ENCODE measurements around the gene ADAM8. TPM values are rescaled to one million over a fixed set of nuclear protein-coding genes. Genes with fewer than 3 reads are reported as not detected.

ADAM8 gene
- total RNA-seq, 1 donor from 2014 or later = 1.6 TPM

DNA sequence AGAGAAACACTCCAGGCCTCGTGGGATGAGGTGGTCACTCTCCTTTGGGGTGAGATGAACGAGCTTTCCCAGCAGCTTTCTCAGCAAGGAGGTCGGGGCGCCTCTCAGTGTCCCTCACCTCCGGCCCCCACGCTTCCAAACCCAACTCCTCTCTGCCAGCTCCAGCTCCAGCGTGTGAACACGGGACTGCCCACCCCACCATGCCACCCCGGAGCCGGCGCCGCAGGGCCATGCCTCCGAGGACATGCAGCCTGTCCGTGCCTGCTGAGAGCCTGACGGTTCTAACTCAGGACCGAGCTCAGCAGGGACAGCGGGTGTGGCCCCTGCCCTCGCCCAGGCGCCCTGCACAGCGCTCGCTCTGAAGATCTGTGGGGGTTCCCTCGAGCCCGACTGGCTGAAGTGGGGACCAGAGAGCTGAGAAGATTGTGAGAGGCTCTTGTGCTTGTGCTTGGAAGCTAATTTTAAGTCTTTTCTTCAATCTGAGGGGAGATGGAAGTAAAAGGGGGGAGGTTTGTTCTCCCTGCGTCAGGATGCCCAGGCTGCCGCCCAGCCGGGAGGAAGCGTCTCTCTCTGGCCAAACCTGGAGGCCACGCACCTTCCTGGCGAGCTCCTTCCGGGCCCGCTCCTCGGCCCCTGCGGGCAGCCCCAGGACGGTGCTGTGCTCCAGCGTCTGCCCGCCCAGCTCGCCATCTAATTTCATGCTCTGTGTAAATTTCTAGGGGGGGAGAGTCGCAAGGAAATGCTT, 5.1 kb upstream of the ADAM8 start:
- no peak for DNase-seq (ENCODE audit: low read depth)

GRCh38 chr10:133281084-133281483, 4.4 kb upstream of the ADAM8 start:
- no peak for DNase-seq (ENCODE audit: low read depth)

DNA sequence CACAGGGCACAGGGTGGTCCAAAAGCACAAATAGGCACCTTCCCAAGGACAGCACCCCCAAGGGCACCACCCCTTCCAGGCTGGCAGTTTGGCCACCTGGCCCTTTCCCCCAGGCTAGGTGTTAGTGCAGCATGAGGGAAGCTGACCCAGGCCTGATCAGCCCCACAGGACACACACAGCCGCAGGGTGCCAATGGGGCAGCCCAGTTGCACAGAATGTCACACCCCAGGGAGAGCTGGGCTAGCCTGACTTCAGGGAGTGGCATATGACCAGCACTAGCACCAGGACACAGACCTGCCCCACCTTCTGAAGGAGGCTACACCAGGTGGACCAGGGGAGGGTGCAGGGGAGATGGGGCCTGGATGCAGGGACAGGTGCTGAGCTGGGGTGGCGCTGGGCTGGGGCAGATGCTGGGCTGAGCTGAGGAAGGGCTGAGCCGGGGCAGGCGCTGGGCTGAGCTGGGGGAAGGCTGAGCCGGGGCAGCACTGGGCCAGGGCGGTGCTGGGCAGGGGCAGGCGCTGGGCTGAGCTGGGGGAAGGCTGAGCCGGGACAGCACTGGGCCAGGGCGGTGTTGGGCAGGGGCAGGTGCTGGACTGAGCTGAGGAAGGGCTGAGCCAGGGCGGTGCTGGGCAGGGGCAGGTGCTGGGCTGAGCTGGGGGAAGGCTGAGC, 3.9 kb upstream of the ADAM8 start:
- no peak for DNase-seq (ENCODE audit: low read depth)

DNA sequence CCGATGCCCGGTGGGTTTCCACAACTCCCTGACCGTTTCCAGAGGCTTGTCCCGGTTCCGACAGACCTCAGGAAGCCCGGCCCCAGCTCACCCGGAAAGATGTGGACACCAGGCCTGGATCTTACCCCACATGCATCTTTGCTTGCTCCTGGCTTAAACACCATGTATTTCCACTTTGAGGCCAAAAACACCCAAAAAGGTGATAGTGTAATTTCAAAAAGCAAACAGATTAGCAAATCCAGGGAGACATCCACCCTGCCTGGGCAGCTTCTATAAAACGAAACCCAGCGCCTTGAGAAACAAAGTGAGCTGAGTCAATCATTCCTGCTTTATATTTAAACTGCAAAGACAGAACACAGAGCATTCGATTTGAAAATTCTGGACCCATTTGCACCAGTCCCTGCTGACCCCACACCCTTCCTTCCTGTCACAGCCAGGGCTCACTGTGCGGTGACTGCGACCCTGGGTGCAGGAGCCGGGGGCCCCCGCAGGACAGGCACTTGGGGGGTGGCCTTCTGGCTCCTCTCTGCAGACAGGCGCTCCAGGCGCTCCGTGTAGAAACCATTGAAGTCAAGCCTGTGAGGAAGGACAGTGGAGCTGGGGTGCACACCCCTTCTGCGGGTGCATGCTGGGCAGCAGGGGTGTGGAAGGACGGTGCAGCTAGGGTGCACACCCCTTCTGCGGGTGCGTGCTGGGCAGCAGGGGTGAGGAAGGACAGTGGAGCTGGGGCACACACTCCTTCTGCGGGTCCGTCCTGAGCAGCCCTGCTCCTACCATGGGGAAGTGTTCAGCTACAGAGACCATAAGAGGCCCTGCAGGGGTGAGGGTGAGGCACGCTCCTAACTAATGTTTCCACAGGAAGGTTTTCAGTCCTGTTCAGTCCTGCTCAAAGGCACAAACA, 2.9 kb upstream of the ADAM8 start:
- DNase-seq (ENCODE audit: low read depth) = no peak

DNA sequence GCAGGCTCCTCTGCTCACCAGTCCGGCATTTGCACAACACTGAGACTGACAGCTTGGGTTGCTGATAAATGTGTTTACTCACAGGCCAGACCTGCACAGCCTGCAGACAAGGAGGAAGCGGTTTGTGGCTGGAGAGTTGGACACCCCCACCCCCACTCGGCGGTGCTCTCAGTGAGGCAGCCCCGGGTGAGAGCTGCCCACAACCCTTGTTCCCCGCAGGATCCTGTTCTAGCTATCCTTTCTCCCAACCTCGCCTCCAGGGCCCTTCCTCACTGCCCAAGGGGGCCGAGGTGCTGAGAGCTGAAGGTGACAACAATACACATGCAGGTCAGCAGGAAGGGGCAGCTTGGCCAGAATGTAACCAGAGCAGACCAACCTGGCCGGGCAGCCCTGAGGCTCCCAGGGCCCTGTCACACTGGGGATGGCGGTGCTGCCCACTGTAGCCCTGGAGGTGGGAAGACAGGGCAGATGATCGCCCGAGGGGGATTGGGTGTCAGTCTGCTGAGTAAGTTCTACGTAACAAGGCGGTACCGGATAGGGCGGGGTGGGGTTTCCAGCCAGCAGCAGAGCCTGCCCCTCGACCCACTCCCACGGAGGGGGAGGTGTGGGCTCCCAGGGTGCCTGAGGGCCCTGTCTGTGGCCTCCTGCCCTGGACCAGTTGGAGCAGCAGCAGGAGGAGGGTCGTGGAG, 2.1 kb upstream of the ADAM8 start:
- DNase-seq (ENCODE audit: low read depth) = peak; percentile 81

DNA sequence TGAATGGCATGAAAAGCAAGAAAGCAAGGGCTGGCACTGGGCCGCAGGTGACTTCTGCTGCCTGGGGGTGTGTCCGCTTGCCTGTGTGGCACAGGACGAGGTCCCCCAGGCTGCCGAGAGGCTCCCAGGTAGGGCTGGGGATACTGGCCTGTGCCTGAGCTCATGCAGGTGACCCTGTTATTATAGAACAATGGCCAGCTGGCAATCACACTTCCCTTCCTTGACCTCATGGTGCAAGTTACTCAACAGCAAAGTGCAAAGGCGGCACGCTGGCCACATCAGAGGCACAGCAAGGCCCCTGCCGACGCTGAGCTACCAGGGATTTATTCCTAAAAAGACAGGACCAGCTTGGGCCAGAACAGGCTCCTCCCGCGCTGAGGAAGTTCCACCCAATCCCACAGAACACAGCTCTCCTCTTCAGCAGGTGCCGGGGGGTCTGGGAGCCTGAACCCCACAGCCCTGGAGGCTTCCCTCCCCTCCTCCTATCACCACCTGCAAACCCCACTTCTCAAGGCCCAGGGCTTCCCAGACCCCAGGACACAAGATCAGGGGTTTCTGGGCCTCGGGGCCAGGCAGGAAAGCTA, 1.4 kb upstream of the ADAM8 start:
- DNase-seq (ENCODE audit: low read depth) = peak; percentile 19

- DNase-seq (ENCODE audit: low read depth) = no peak
Observed at GRCh38 chr10:133277277-133277992, 767 bp upstream of the ADAM8 start.

DNA sequence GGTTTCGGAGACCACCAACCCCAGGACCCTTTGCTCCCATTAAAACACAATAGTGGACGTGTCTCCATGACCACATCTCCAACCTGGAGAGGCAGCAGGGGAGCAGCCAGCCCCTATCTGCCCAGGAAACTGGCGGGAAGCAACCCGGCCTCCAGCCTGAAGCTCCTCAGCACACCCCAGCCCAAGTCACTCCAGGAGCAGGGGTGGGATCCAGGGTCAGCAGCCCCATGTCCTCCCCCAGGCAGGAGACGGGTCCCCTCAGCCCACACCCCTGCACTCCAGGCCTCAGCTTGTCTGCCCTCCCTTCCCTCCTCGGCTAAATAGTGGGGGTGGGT, 601 bp downstream of the ADAM8 start:
- DNase-seq (ENCODE audit: low read depth) = no peak

GRCh38 chr10:133275684-133276092, 980 bp downstream of the ADAM8 start:
- no peak for DNase-seq (ENCODE audit: low read depth)

- DNase-seq (ENCODE audit: low read depth) = no peak
Observed at GRCh38 chr10:133274751-133275683, 1.7 kb downstream of the ADAM8 start.

GRCh38 chr10:133273534-133274143, 3.0 kb downstream of the ADAM8 start:
- no peak for DNase-seq (ENCODE audit: low read depth)

DNA sequence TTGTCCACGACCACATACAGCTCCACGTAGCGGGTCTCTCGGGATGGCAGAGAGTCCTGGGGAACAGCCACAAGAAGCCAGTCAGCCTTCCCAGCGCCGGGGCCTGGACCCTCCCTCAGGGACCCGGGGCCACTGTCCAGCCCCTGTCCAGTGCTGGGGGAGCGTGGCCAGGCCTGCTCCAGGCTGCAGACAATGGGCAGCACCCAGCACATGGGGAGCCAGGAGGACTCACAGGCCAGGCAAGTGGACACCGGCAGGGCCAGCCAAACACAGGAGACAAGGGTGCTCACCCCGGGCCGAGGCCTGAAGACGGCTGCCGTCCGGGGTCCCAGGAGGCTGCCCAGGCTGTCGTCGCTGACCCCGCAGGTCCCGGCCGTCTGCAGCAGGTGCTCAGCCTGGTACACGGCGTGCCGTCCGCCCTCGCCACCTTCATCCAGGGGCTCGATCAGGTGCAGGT, 3.7 kb downstream of the ADAM8 start:
- no peak for DNase-seq (ENCODE audit: low read depth)

- no peak for DNase-seq (ENCODE audit: low read depth)
Observed at GRCh38 chr10:133272301-133272963, 4.2 kb downstream of the ADAM8 start.

DNA sequence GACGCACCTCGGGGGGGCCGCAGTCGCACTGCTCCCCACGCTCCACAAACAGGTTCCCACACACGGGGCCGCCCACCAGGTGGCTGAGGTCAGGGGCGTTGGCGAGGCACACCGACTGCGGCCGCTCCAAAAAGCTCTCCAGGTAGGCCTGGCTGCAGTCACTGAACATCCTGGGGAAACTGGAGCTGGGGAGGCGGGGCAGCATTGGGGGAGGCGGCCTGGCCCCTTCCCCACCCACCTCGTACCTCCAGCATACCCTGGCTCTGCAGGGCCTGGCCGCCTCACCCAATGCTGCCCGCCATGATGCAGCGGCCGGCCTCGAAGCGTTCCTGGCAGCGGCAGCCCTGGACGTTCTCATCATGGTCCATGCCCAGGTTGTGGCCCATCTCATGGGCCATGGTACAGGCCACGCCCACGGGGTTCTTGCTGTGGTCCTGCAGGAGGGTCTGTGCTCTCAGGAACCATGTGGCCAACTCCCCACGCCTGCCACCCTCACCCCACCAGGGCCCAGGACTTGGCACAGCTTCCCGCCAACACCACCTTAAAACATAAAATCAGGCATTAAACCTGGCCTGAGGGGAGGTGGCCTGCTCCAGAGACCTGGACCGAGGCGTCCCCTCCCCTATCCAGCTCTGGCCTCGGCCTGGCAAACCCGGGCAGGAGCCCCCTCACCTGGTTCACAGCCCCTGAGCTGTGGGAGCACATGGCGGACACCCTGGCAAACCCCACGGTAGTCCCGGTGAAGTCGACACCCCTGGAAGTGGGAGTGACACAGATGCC, 5.0 kb downstream of the ADAM8 start:
- DNase-seq (ENCODE audit: low read depth) = no peak

- no peak for DNase-seq (ENCODE audit: low read depth)
Observed at GRCh38 chr10:133270773-133271297, 5.8 kb downstream of the ADAM8 start.

DNA sequence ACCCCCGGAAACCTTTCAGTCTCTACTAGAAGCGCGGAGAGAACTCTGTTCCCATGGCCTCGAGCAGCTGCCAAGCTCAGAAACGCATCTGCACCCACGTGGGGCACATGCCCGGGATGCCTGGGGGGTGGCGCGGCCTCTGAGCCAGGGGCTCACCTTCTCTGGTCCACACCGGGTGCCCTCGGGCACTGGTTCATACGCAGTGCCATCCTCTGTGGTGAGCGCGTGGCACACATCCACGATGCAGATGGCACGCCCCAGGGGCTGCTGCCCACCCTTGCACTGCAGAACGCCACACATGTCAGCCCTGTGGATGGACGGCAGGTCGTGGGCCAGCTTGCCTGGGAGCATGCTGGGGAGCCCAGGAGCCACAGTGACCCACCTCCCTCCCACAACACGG, 6.5 kb downstream of the ADAM8 start:
- DNase-seq (ENCODE audit: low read depth) = no peak

DNA sequence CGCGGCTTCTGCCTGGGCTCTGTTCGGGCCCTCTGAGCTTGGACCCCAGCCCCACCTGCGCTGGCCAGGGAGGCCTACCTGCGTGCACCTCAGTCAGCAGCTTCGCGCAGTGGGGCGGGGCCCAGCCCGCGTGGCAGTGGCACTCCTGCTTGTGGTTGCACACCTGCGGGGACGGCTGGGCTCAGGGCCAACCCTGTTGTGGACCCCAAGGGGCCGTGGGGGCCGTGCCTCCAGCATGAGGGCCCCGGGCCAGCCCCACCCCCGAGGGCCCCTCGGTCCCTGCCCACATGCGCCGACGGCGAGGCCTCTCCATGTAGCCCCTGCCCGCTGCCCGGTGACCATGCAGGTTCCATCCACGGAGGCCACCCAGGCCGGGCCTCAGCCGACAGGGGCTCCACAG, 7.3 kb downstream of the ADAM8 start:
- DNase-seq (ENCODE audit: low read depth) = no peak

- DNase-seq (ENCODE audit: low read depth) = no peak
Observed at GRCh38 chr10:133268532-133268931, 8.1 kb downstream of the ADAM8 start.

All from renal cortical epithelial cell (primary cell).